Peyer's patch (tissue), 4 donors: ENCODE data around the gene ZNF407. TPM values are rescaled to one million over a fixed set of nuclear protein-coding genes. Genes with fewer than 3 reads are reported as not detected.

Experiments used
- DNase-seq, 3 donors: peaks; one replicate each; pipeline ENCODE4 v3.0.0-alpha.2; 2017 to 2019
- H3K27ac ChIP-seq, 4 donors: fragments of 200-600 bp; sonication (generic); one replicate each; pipeline ENCODE4 v1.5.1; 2016 to 2019
- H3K27me3 ChIP-seq, 2 donors: fragments of 200-600 bp; sonication (generic); one replicate each; pipeline ENCODE4 v1.5.1; 2019
- H3K36me3 ChIP-seq, 3 donors: fragments of 200-600 bp; sonication (generic); one replicate each; pipeline ENCODE4 v1.5.1; 2016 to 2019
- H3K4me1 ChIP-seq, 4 donors: fragments of 200-600 bp; sonication (generic); one replicate each; pipeline ENCODE4 v1.5.1; 2016 to 2019
- H3K4me3 ChIP-seq, 4 donors: fragments of 200-600 bp; sonication (generic); 1 replicate in 3 of 4; 2 replicates in 1 of 4; pipeline ENCODE4 v1.5.1; 2016 to 2019; ENCODE audit warnings: mild to moderate bottlenecking in 1 of 4
- H3K9me3 ChIP-seq, 4 donors: fragments of 200-600 bp; sonication (generic); one replicate each; pipeline ENCODE4 v1.5.1; 2016 to 2019; ENCODE audit warnings: mild to moderate bottlenecking in 1 of 4
- POLR2A ChIP-seq, 2 donors: fragments of 450-650 bp; IDR thresholded peaks; one replicate each; pipeline ENCODE4 v1.5.1; 2017; ENCODE audit warnings: antibody characterized with exemption in 2 of 2, mild to moderate bottlenecking in 2 of 2, moderate library complexity in 2 of 2
- total RNA-seq, 4 donors: library from RNA; depleted of rRNA; stranded (reverse); fragments of >200 nt; gene quantifications; one replicate each; pipeline ENCODE4 v1.1.0, GENCODE V29; 2016
- TF ChIP-seq, protein P1 (sequence below), 6 experiments: fragments of 450-650 bp in 4 of 6; fragments of 200-600 bp in 2 of 6; sonication (generic) in 1 of 6; IDR thresholded peaks; one replicate each; pipeline ENCODE4 v1.5.1; 2017 to 2019; ENCODE audit warnings: antibody characterized with exemption in 6 of 6, mild to moderate bottlenecking in 3 of 6, moderate library complexity in 1 of 6

Gene ZNF407
- total RNA-seq, 4 donors from 2014 or later = 24.0 to 54.5 (median 32.3) TPM

DNA sequence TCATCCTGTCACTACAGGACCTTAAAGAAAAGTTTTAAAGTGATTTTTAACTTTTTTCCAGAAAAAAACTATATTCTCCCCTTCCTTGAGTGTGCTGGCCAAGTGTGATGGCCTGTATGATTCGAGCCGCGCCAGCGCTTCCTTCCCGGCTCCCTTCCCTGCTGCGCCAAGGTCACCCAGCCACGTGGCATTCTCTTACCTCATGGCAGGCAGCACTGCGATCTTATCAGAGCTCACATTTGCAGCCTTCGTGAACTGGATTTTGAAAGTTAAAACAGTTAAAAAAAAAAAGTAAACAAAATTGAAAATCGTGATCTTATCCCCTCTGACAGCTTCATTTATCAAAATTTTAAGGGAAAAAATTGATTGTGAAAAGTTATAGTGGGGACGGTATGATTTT lies 331.4 kb downstream of the ZNF407 start:
- TF ChIP-seq POLR2A (IDR thresholded peaks at IDR 0.05) = no peak
- TF ChIP-seq, protein P1, sequence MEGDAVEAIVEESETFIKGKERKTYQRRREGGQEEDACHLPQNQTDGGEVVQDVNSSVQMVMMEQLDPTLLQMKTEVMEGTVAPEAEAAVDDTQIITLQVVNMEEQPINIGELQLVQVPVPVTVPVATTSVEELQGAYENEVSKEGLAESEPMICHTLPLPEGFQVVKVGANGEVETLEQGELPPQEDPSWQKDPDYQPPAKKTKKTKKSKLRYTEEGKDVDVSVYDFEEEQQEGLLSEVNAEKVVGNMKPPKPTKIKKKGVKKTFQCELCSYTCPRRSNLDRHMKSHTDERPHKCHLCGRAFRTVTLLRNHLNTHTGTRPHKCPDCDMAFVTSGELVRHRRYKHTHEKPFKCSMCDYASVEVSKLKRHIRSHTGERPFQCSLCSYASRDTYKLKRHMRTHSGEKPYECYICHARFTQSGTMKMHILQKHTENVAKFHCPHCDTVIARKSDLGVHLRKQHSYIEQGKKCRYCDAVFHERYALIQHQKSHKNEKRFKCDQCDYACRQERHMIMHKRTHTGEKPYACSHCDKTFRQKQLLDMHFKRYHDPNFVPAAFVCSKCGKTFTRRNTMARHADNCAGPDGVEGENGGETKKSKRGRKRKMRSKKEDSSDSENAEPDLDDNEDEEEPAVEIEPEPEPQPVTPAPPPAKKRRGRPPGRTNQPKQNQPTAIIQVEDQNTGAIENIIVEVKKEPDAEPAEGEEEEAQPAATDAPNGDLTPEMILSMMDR (IDR thresholded peaks at IDR 0.05) = no peak
- H3K36me3 ChIP-seq = no peaks in the 10 kb centered on the region
- no peaks in the 10 kb centered on the region for H3K27me3 ChIP-seq
- DNase-seq = no peak
- no peak overlapping the region for H3K4me3 ChIP-seq
- no peaks in the 10 kb centered on the region for H3K4me1 ChIP-seq
- no peak overlapping the region for H3K27ac ChIP-seq
- no peaks in the 10 kb centered on the region for H3K9me3 ChIP-seq

DNA sequence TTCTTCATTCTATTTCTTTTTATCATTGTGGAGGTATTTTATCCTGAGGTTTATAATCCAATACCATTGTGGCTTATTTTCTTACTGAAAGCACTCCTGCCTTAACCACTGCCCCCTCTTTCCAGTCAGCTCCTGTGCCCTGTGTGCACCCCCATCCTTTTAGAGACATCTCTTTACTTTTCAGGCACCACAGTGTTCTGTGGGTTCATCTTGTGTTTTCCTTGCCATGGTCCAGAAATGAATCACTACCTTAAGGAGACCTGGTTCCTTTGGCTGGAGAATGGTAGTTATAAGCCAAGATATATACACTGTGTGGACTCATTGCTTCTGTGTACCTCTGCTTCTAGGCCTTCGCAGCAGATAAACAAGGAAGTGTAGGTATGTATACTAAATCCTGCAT lies 332.9 kb downstream of the ZNF407 start:
- H3K36me3 ChIP-seq = no peaks in the 10 kb centered on the region
- no peaks in the 10 kb centered on the region for H3K27me3 ChIP-seq
- H3K9me3 ChIP-seq = no peaks in the 10 kb centered on the region
- H3K4me3 ChIP-seq = no peak overlapping the region
- no peak for DNase-seq
- H3K27ac ChIP-seq = no peak overlapping the region
- H3K4me1 ChIP-seq = no peaks in the 10 kb centered on the region
- TF ChIP-seq, protein P1 (IDR thresholded peaks at IDR 0.05) = no peak
- no peak for TF ChIP-seq POLR2A (IDR thresholded peaks at IDR 0.05)

DNA sequence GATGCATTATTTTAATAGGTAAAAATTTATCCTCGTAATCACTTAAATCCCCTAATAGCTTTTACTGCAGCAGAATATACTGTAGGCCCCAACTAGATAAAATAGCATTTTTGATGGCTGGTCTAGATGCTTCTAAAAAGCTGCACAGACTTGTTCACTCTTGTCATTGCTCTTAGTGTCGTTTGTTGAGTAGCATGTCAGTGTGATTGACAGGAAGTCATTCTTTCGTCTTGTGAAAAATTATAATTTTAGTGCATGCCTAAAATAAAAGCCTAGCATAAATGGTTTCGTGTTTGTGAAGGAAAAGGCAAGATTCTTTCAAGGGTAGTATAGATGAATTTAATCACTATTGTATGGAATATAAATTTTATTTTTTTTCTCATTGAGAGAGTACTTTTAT lies 336.3 kb downstream of the ZNF407 start:
- no peak for DNase-seq
- Histone ChIP-seq H3K27me3 (no peaks in the 10 kb centered on the region), H3K9me3 (no peaks in the 10 kb centered on the region), H3K36me3 (no peaks in the 10 kb centered on the region), H3K4me3 (no peak overlapping the region), H3K4me1 (no peaks in the 10 kb centered on the region), H3K27ac (no peak overlapping the region)
- TF ChIP-seq POLR2A (IDR thresholded peaks at IDR 0.05) = no peak
- TF ChIP-seq, protein P1 (IDR thresholded peaks at IDR 0.05) = no peak

DNA sequence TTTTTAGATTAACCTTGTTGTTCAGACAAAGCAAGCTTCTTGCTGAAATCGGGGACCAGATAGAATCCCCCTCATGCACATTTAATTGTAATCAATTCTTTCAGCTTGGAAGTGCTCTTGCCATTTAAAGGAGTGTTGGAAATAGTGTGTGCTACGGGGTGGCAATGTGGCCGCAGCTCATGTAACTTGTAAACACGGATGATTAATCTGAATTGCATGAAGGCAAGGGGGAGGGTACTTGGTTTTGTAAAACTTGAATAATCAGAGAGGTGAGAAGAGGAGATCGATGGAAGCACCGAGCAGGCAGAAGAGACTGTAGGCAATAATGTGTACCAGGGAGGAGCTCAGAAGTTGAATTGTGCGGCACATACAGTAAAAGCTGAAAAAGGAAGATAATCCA lies 337.8 kb downstream of the ZNF407 start:
- H3K4me3 ChIP-seq = no peak overlapping the region
- H3K27ac ChIP-seq = no peak overlapping the region
- TF ChIP-seq, protein P1 (IDR thresholded peaks at IDR 0.05) = no peak
- no peak for TF ChIP-seq POLR2A (IDR thresholded peaks at IDR 0.05)
- no peaks in the 10 kb centered on the region for H3K4me1 ChIP-seq
- no peaks in the 10 kb centered on the region for H3K9me3 ChIP-seq
- DNase-seq = no peak
- no peaks in the 10 kb centered on the region for H3K27me3 ChIP-seq
- H3K36me3 ChIP-seq = no peaks in the 10 kb centered on the region

DNA sequence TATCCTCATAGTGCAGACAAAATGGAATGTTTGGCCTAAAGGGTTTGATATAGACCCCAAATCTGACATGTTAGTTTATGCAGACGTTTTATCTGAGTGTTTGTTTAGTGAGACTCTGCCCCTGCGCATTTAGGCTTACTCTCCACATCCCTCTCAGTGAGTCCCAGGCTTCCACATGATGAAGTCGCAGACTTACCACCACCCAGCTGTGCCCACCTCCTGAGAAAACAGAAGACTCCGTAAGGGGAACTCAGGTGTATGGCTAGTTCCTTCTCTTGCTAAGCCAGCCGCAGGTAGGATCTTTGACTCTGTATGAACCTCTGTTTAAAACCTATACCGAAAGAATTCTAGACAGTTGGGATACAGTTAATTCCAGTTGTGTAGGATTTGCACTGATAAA lies 338.7 kb downstream of the ZNF407 start:
- no peak for DNase-seq
- no peak overlapping the region for H3K27ac ChIP-seq
- no peaks in the 10 kb centered on the region for H3K9me3 ChIP-seq
- H3K27me3 ChIP-seq = no peaks in the 10 kb centered on the region
- TF ChIP-seq, protein P1 (IDR thresholded peaks at IDR 0.05) = no peak
- no peak for TF ChIP-seq POLR2A (IDR thresholded peaks at IDR 0.05)
- no peak overlapping the region for H3K4me3 ChIP-seq
- no peaks in the 10 kb centered on the region for H3K4me1 ChIP-seq
- H3K36me3 ChIP-seq = no peaks in the 10 kb centered on the region

DNA sequence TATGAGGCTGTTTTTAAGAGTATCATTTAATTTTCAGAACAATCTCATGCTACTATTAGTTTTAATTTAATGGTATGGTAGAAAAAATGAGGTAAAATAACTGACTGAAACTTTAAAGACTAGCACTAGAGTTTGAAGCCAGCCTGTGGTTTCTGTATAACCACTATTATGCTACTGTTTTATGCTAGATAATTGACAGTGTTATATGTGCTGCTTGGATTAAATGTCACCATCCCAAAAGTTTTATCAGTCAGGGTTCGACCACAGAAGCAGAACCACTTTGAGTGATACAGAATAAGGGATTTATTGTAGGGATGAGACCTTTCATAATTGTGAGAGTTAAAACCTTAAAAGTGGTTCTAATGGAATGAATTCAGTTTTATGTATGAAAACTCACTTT lies 339.6 kb downstream of the ZNF407 start:
- Histone ChIP-seq H3K27ac (no peak overlapping the region), H3K36me3 (no peaks in the 10 kb centered on the region), H3K4me3 (no peak overlapping the region), H3K4me1 (no peaks in the 10 kb centered on the region), H3K27me3 (no peaks in the 10 kb centered on the region), H3K9me3 (no peaks in the 10 kb centered on the region)
- no peak for DNase-seq
- no peak for TF ChIP-seq POLR2A (IDR thresholded peaks at IDR 0.05)
- TF ChIP-seq, protein P1 (IDR thresholded peaks at IDR 0.05) = no peak
